Osteoblast (primary cell): ENCODE measurements around the gene PRSS48. TPM values are rescaled to one million over a fixed set of nuclear protein-coding genes. Genes with fewer than 3 reads are reported as not detected.

ENCODE experiments used
- DNase-seq: peaks from one replicate; pipeline ENCODE4 v3.0.0; 2011; ENCODE audit warnings: low spot score, mixed read lengths; ENCODE audit not compliant: insufficient read length; ENCODE audit errors: missing footprints
- H2AFZ ChIP-seq: 2 replicates; pipeline ENCODE4 v1.6.0; 2011; ENCODE audit warnings: mild to moderate bottlenecking, low read length
- H3K27ac ChIP-seq: 2 replicates; pipeline ENCODE4 v1.5.1; 2011; ENCODE audit warnings: mild to moderate bottlenecking, low read depth, low read length, moderate library complexity
- H3K27me3 ChIP-seq: 2 replicates; pipeline ENCODE4 v1.6.0; 2012; ENCODE audit warnings: mild to moderate bottlenecking, control low read depth, inconsistent platforms, low read length, moderate library complexity; ENCODE audit not compliant: insufficient read depth
- H3K36me3 ChIP-seq: 2 replicates; pipeline ENCODE4 v1.5.1; 2011; ENCODE audit warnings: mild to moderate bottlenecking, low read length, control low read depth, moderate library complexity; ENCODE audit not compliant: insufficient read depth
- H3K4me1 ChIP-seq: 2 replicates; pipeline ENCODE4 v1.5.1; 2011; ENCODE audit warnings: mild to moderate bottlenecking, low read length, control low read depth, moderate library complexity; ENCODE audit not compliant: insufficient read depth
- H3K4me2 ChIP-seq: 2 replicates; pipeline ENCODE4 v1.6.0; 2011; ENCODE audit warnings: mild to moderate bottlenecking, low read length; ENCODE audit not compliant: insufficient read depth
- H3K4me3 ChIP-seq: fragments of 200-600 bp; sonication (generic); 3 replicates; pipeline ENCODE4 v1.5.1; 2012; ENCODE audit warnings: mild to moderate bottlenecking, low read length, inconsistent platforms; ENCODE audit not compliant: insufficient read depth
- H3K79me2 ChIP-seq: 2 replicates; pipeline ENCODE4 v1.6.0; 2012; ENCODE audit warnings: mild to moderate bottlenecking, low read length, control low read depth, inconsistent platforms; ENCODE audit not compliant: insufficient read depth
- H3K9me3 ChIP-seq: 2 replicates; pipeline ENCODE4 v1.5.1; 2011; ENCODE audit warnings: low read depth, low read length, control low read depth
- H4K20me1 ChIP-seq: 2 replicates; pipeline ENCODE4 v1.6.0; 2012; ENCODE audit warnings: mild to moderate bottlenecking, low read length, control low read depth; ENCODE audit not compliant: insufficient read depth
- CTCF ChIP-seq: IDR thresholded peaks from 2 replicates; pipeline ENCODE4 v1.5.1; 2011; ENCODE audit warnings: mild to moderate bottlenecking, low read depth, low read length, moderate library complexity; ENCODE audit errors: extremely low read depth
- total RNA-seq: library from RNA; depleted of rRNA; stranded (reverse); fragments of >200 nt; gene quantifications from 2 replicates; pipeline ENCODE4 v1.2.3, GENCODE V29; 2012

Gene PRSS48
- total RNA-seq, 1 donor: not detected

- TF ChIP-seq CTCF: no peak
- Histone ChIP-seq H3K9me3 (no peaks in the 10 kb centered on the region), H3K4me1 (no peaks in the 10 kb centered on the region), H3K36me3 (no peaks in the 10 kb centered on the region), H3K27ac (no peak overlapping the region), H4K20me1 (no peaks in the 10 kb centered on the region), H3K4me2 (no peak overlapping the region), H2AFZ (no peak overlapping the region), H3K4me3 (no peak overlapping the region), H3K79me2 (no peaks in the 10 kb centered on the region), H3K27me3 (no peaks in the 10 kb centered on the region)
- DNase-seq: no peak
Measured at GRCh38 chr4:151256134-151256533, 20.8 kb upstream of the PRSS48 start.

- Histone ChIP-seq H3K4me2 (no peak overlapping the region), H3K79me2 (no peaks in the 10 kb centered on the region), H3K4me3 (no peak overlapping the region), H3K27me3 (no peaks in the 10 kb centered on the region), H3K27ac (no peak overlapping the region), H3K9me3 (no peaks in the 10 kb centered on the region), H2AFZ (no peak overlapping the region), H3K36me3 (no peaks in the 10 kb centered on the region), H3K4me1 (no peaks in the 10 kb centered on the region), H4K20me1 (no peaks in the 10 kb centered on the region)
- TF ChIP-seq CTCF: no peak
- DNase-seq: no peak
Measured at GRCh38 chr4:151257704-151258103, 19.3 kb upstream of the PRSS48 start.

- H3K9me3 ChIP-seq: no peaks in the 10 kb centered on the region
- no peaks in the 10 kb centered on the region for H4K20me1 ChIP-seq
- H3K4me2 ChIP-seq: no peak overlapping the region
- H2AFZ ChIP-seq: no peak overlapping the region
- no peaks in the 10 kb centered on the region for H3K79me2 ChIP-seq
- no peak overlapping the region for H3K27ac ChIP-seq
- no peak for TF ChIP-seq CTCF
- no peaks in the 10 kb centered on the region for H3K4me1 ChIP-seq
- DNase-seq: no peak
- H3K27me3 ChIP-seq: no peaks in the 10 kb centered on the region
- H3K4me3 ChIP-seq: no peak overlapping the region
- no peaks in the 10 kb centered on the region for H3K36me3 ChIP-seq
Measured at GRCh38 chr4:151259752-151260151, 17.2 kb upstream of the PRSS48 start.

GRCh38 chr4:151260526-151260925 lies 16.4 kb upstream of the PRSS48 start:
- Histone ChIP-seq H3K36me3 (no peaks in the 10 kb centered on the region), H3K79me2 (no peaks in the 10 kb centered on the region), H3K4me3 (no peak overlapping the region), H3K9me3 (no peaks in the 10 kb centered on the region), H3K4me1 (no peaks in the 10 kb centered on the region), H3K27ac (no peak overlapping the region), H2AFZ (no peak overlapping the region), H3K27me3 (no peaks in the 10 kb centered on the region), H3K4me2 (no peak overlapping the region), H4K20me1 (no peaks in the 10 kb centered on the region)
- DNase-seq: no peak
- TF ChIP-seq CTCF: no peak
